Neural cell (in vitro differentiated cells): ENCODE measurements around the gene PLAGL1. TPM values are rescaled to one million over a fixed set of nuclear protein-coding genes. Genes with fewer than 3 reads are reported as not detected.

Experiments used
- H2AFZ ChIP-seq: fragments of 200-600, 300-800 bp; sonication (generic), shearing (Covaris generic); 2 replicates; pipeline ENCODE4 v1.6.0; 2014; ENCODE audit warnings: low read depth, mild to moderate bottlenecking, antibody characterized with exemption, low read length, moderate library complexity
- H3F3A ChIP-seq: fragments of 200-600 bp; shearing (Covaris generic); 2 replicates; pipeline ENCODE4 v1.6.1; 2016; ENCODE audit warnings: mild to moderate bottlenecking, moderate library complexity, mixed read lengths, antibody characterized with exemption, low read length; ENCODE audit not compliant: insufficient read depth, poor library complexity, severe bottlenecking
- H3K27ac ChIP-seq: fragments of 200-600, 300-800 bp; sonication (generic), shearing (Covaris generic); 2 replicates; pipeline ENCODE4 v1.5.1; 2014; ENCODE audit warnings: mild to moderate bottlenecking, low read length, moderate library complexity
- H3K27me3 ChIP-seq: fragments of 300-800, 200-600 bp; sonication (generic), shearing (Covaris generic); 2 replicates; pipeline ENCODE4 v1.6.0; 2014; ENCODE audit warnings: mild to moderate bottlenecking, low read depth, low read length, moderate library complexity; ENCODE audit not compliant: insufficient read depth
- H3K36me3 ChIP-seq: fragments of 300-800, 200-600 bp; sonication (generic), shearing (Covaris generic); 2 replicates; pipeline ENCODE4 v1.5.1; 2014; ENCODE audit warnings: mild to moderate bottlenecking, antibody characterized with exemption, low read length, moderate library complexity; ENCODE audit not compliant: insufficient read depth
- H3K4me2 ChIP-seq: fragments of 300-800, 200-600 bp; sonication (generic), shearing (Covaris generic); 2 replicates; pipeline ENCODE4 v1.6.0; 2014; ENCODE audit warnings: mild to moderate bottlenecking, low read length
- H3K4me3 ChIP-seq: fragments of 300-800, 200-600 bp; sonication (generic), shearing (Covaris generic); 2 replicates; pipeline ENCODE4 v1.5.1; 2014; ENCODE audit warnings: mild to moderate bottlenecking, low read length, moderate library complexity
- H3K79me2 ChIP-seq: fragments of 200-600 bp; shearing (Covaris generic); replicated peaks from 2 replicates; pipeline ENCODE4 v1.6.0; 2014; ENCODE audit warnings: mild to moderate bottlenecking, low read length, moderate library complexity; ENCODE audit not compliant: insufficient read depth
- H3K9ac ChIP-seq: fragments of 300-800, 200-600 bp; sonication (generic), shearing (Covaris generic); 2 replicates; pipeline ENCODE4 v1.6.1; 2016; ENCODE audit warnings: mild to moderate bottlenecking, low read length, mixed read lengths
- H3K9me2 ChIP-seq: fragments of 200-600 bp; shearing (Covaris generic); 2 replicates; pipeline ENCODE4 v1.6.1; 2016; ENCODE audit warnings: mild to moderate bottlenecking, low read length, mixed read lengths; ENCODE audit not compliant: insufficient read depth
- H3K9me3 ChIP-seq: fragments of 200-600, 300-800 bp; sonication (generic), shearing (Covaris generic); 2 replicates; pipeline ENCODE4 v1.6.1; 2016; ENCODE audit warnings: mild to moderate bottlenecking, mixed run types, low read length, moderate library complexity, mixed read lengths
- H4K20me1 ChIP-seq: fragments of 200-600 bp; shearing (Covaris generic); 2 replicates; pipeline ENCODE4 v1.6.1; 2016; ENCODE audit warnings: mild to moderate bottlenecking, mixed run types; ENCODE audit not compliant: insufficient read depth
- EP300 ChIP-seq: fragments of 450-650 bp; conservative IDR thresholded peaks from 2 replicates; pipeline ENCODE4 v1.6.1; 2014; ENCODE audit warnings: antibody characterized with exemption, mild to moderate bottlenecking, moderate library complexity; ENCODE audit not compliant: poor library complexity, severe bottlenecking
- EZH2 ChIP-seq: fragments of 200-600, 300-800 bp; shearing (Covaris generic), sonication (generic); IDR thresholded peaks from 2 replicates; pipeline ENCODE4 v1.6.1; 2014; ENCODE audit warnings: antibody characterized with exemption, low read length, borderline replicate concordance, mild to moderate bottlenecking; ENCODE audit not compliant: insufficient read depth, poor library complexity, severe bottlenecking
- MXI1 ChIP-seq: fragments of 450-650 bp; conservative IDR thresholded peaks from 2 replicates; pipeline ENCODE4 v1.6.1; 2014; ENCODE audit warnings: antibody characterized with exemption, mild to moderate bottlenecking; ENCODE audit not compliant: poor library complexity, severe bottlenecking
- POLR2AphosphoS5 ChIP-seq: IDR thresholded peaks from 2 replicates; pipeline ENCODE4 v1.6.1; 2012
- RAD21 ChIP-seq: fragments of 450-650 bp; conservative IDR thresholded peaks from 2 replicates; pipeline ENCODE4 v1.6.1; 2014; ENCODE audit warnings: antibody characterized with exemption, mild to moderate bottlenecking, moderate library complexity
- SMC3 ChIP-seq: fragments of 450-650 bp; conservative IDR thresholded peaks from 2 replicates; pipeline ENCODE4 v1.6.1; 2014; ENCODE audit warnings: antibody characterized with exemption, mild to moderate bottlenecking, moderate library complexity; ENCODE audit not compliant: poor library complexity
- TAF1 ChIP-seq: IDR thresholded peaks from 2 replicates; pipeline ENCODE4 v1.6.1; 2012; ENCODE audit warnings: low read depth
- polyA plus RNA-seq: library from polyadenylated mRNA; depleted of rRNA; stranded (reverse); fragments of >200 nt; gene quantifications from 2 replicates; pipeline ENCODE4 v1.2.3, GENCODE V29; 2014
- TF ChIP-seq, protein P1 (sequence below): IDR thresholded peaks from 2 replicates; pipeline ENCODE4 v1.6.1; 2012; ENCODE audit warnings: borderline replicate concordance

PLAGL1 gene
- polyA plus RNA-seq, 1 donor from 2014 or later = 22.3 TPM

DNA sequence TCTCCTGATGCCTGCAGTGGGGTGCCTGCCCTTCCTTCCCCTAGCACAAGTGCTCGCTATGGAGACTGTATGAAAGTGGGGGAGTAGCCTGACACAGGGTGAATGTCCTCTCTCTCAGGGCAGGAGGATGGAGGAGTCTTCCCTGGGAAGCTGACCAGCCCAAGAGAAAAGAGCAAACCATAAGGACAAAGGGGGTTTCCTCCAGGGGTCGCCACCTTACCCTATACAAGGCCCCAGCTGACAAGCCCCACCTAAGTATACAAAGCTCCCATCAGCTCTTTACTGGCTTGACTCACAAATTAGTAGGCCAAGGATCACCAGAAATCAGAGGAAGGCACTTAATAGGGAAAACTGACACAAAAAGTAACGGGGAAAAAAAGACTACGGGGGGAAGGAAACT, 54.1 kb downstream of the PLAGL1 start:
- H3K9me2 ChIP-seq = no peaks in the 10 kb centered on the region
- H3K27me3 ChIP-seq = no peaks in the 10 kb centered on the region

DNA sequence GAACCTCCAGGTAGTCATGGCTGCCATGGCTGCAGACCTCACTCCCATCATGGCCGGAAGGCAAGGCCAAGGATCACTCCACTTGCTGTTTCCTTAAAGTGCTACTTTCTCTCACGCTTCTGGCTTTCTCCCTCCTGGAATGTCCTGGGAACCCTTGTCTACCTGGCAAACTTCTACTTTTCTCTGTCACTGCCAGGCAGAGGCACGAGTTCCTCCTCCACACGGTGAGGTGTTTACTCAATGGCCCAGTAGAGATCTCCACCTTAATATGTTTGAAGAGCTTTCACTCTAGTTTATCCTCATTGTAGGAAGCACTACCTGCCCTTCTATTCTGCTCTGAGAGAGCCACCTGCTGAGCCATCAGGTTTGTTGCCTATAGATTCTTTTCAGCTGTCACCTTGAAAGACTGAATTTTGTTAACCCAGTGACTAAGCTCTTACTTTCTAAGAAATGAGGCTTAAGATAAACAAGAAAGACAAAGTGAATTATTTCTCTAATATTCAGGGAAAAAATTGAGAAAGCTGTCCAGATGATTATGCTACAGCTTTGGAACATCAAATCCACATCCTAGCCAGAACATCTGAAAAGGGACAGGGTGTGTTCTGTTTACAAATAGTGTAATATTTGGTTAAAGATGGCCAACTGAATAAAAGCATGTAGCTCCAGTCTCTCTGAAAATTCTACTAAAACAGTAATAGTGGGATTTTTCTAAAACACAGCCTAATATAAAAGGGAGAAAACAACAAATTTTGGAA, 54.9 kb downstream of the PLAGL1 start:
- no peaks in the 10 kb centered on the region for H3K36me3 ChIP-seq
- no peaks in the 10 kb centered on the region for H4K20me1 ChIP-seq
- H3K9me3 ChIP-seq = no peaks in the 10 kb centered on the region
- H3K4me2 ChIP-seq = no peak overlapping the region
- no peak overlapping the region for H3K4me3 ChIP-seq
- no peak for TF ChIP-seq MXI1
- TF ChIP-seq POLR2AphosphoS5 = peak; percentile 26
- H2AFZ ChIP-seq = no peak overlapping the region
- H3K27ac ChIP-seq = no peak overlapping the region
- no peaks in the 10 kb centered on the region for H3F3A ChIP-seq
- H3K9me2 ChIP-seq = no peaks in the 10 kb centered on the region
- no peak overlapping the region for H3K9ac ChIP-seq
- H3K27me3 ChIP-seq = no peaks in the 10 kb centered on the region
- H3K79me2 ChIP-seq = no peaks in the 10 kb centered on the region

More for the DNA sequence above, 54.1 kb downstream of the PLAGL1 start:
- Histone ChIP-seq H4K20me1 (no peaks in the 10 kb centered on the region), H3K79me2 (no peaks in the 10 kb centered on the region), H3K36me3 (no peaks in the 10 kb centered on the region), H2AFZ (no peak overlapping the region), H3K4me2 (no peak overlapping the region), H3K4me3 (no peak overlapping the region), H3F3A (peaks cover 4% of the 10 kb centered on the region), H3K9me3 (no peaks in the 10 kb centered on the region), H3K27ac (no peak overlapping the region), H3K9ac (no peak overlapping the region)
- TF ChIP-seq RAD21 (no peak), EP300 (no peak), MXI1 (no peak), TAF1 (no peak), POLR2AphosphoS5 (no peak), SMC3 (no peak)
- TF ChIP-seq, protein P1, sequence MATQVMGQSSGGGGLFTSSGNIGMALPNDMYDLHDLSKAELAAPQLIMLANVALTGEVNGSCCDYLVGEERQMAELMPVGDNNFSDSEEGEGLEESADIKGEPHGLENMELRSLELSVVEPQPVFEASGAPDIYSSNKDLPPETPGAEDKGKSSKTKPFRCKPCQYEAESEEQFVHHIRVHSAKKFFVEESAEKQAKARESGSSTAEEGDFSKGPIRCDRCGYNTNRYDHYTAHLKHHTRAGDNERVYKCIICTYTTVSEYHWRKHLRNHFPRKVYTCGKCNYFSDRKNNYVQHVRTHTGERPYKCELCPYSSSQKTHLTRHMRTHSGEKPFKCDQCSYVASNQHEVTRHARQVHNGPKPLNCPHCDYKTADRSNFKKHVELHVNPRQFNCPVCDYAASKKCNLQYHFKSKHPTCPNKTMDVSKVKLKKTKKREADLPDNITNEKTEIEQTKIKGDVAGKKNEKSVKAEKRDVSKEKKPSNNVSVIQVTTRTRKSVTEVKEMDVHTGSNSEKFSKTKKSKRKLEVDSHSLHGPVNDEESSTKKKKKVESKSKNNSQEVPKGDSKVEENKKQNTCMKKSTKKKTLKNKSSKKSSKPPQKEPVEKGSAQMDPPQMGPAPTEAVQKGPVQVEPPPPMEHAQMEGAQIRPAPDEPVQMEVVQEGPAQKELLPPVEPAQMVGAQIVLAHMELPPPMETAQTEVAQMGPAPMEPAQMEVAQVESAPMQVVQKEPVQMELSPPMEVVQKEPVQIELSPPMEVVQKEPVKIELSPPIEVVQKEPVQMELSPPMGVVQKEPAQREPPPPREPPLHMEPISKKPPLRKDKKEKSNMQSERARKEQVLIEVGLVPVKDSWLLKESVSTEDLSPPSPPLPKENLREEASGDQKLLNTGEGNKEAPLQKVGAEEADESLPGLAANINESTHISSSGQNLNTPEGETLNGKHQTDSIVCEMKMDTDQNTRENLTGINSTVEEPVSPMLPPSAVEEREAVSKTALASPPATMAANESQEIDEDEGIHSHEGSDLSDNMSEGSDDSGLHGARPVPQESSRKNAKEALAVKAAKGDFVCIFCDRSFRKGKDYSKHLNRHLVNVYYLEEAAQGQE = no peak

DNA sequence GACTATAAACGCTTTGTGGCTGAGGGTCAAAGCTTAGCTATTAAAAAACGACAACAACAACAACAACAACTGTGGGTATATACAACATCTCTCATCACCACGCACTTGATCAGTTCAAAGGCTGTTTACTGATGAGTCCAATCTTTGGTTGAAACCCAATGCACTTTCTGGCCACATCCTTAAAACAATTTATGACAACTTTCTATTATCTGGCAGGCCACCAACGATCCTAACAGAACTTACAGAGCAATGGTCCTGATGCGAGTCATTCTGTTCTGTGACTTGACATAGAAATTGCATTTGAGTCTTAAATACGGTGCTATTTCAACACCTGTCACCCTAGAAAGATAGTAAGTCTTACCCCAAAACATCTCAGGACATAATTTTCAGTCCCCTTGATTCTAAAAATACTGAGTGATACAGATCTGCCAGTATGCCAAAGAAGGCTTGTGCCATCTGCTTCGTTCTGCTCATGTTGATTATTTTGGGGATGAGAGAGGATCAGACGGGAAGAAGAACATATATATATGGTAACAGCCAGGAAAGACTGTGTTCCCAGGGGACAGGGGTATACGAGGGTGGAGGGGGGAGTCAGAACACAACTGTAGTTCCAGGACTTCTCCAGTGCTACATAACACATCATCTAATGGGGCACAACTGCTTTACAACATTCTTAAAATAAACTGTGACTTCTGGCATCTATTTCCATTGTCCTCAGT, 55.8 kb downstream of the PLAGL1 start:
- H3K27me3 ChIP-seq = no peaks in the 10 kb centered on the region

More for the DNA sequence above, 55.8 kb downstream of the PLAGL1 start:
- H3K79me2 ChIP-seq = no peaks in the 10 kb centered on the region
- H3K36me3 ChIP-seq = no peaks in the 10 kb centered on the region
- no peak overlapping the region for H2AFZ ChIP-seq
- H3K27ac ChIP-seq = no peak overlapping the region
- no peaks in the 10 kb centered on the region for H3F3A ChIP-seq
- no peak for TF ChIP-seq MXI1
- no peak for TF ChIP-seq SMC3
- no peak for TF ChIP-seq RAD21
- TF ChIP-seq EZH2 = no peak
- TF ChIP-seq, protein P1 = no peak
- no peak for TF ChIP-seq TAF1
- H3K4me3 ChIP-seq = no peak overlapping the region
- H3K4me2 ChIP-seq = no peak overlapping the region
- H3K9ac ChIP-seq = no peak overlapping the region
- no peaks in the 10 kb centered on the region for H4K20me1 ChIP-seq
- no peaks in the 10 kb centered on the region for H3K9me3 ChIP-seq
- no peaks in the 10 kb centered on the region for H3K9me2 ChIP-seq
